Astrocyte (in vitro differentiated cells and primary cell): ENCODE data around the gene EDDM13. TPM values are rescaled to one million over a fixed set of nuclear protein-coding genes. Genes with fewer than 3 reads are reported as not detected.
"Not testable (repeated sequence)": the region's sequence is repeated elsewhere in the genome, so short reads cannot be mapped to it uniquely, and the experiment has no call there.

ENCODE experiments used
- DNase-seq: peaks from one replicate; pipeline ENCODE4 v3.0.0-alpha.2; 2010; ENCODE audit warnings: low read depth
- FAIRE-seq: peaks from 2 replicates; lab custom pipeline; 2011; peaks lifted over from hg19 to GRCh38; lab: Jason Lieb, UNC
- H2AFZ ChIP-seq: 2 replicates; pipeline ENCODE4 v1.6.0; 2012; ENCODE audit warnings: low read depth, low read length, inconsistent platforms
- H3K27ac ChIP-seq: 2 replicates; pipeline ENCODE4 v1.5.1; 2011; ENCODE audit warnings: low read depth, low read length, inconsistent platforms
- H3K27me3 ChIP-seq: 2 replicates; pipeline ENCODE4 v1.6.0; 2011; ENCODE audit warnings: low read length, inconsistent platforms; ENCODE audit not compliant: insufficient read depth
- H3K36me3 ChIP-seq: 2 replicates; pipeline ENCODE4 v1.5.1; 2011; ENCODE audit warnings: low read length, inconsistent platforms; ENCODE audit not compliant: insufficient read depth
- H3K4me1 ChIP-seq: 2 replicates; pipeline ENCODE4 v1.5.1; 2011; ENCODE audit warnings: low read length, inconsistent platforms; ENCODE audit not compliant: insufficient read depth
- H3K4me2 ChIP-seq: 2 replicates; pipeline ENCODE4 v1.6.0; 2012; ENCODE audit warnings: low read length, inconsistent platforms
- H3K4me3 ChIP-seq: 2 replicates; pipeline ENCODE4 v1.5.1; 2011; ENCODE audit warnings: low read depth, mild to moderate bottlenecking, low read length, inconsistent platforms; ENCODE audit not compliant: insufficient read depth
- H3K79me2 ChIP-seq: 2 replicates; pipeline ENCODE4 v1.6.0; 2012; ENCODE audit warnings: mild to moderate bottlenecking, low read length, inconsistent platforms; ENCODE audit not compliant: insufficient read depth
- H3K9ac ChIP-seq: 2 replicates; pipeline ENCODE4 v1.6.0; 2012; ENCODE audit warnings: mild to moderate bottlenecking, low read length, inconsistent platforms
- H3K9me3 ChIP-seq: 2 replicates; pipeline ENCODE4 v1.5.1; 2012; ENCODE audit warnings: low read depth, mild to moderate bottlenecking, low read length, inconsistent platforms; ENCODE audit not compliant: insufficient read depth
- H4K20me1 ChIP-seq: 2 replicates; pipeline ENCODE4 v1.6.0; 2012; ENCODE audit warnings: low read length, inconsistent platforms; ENCODE audit not compliant: insufficient read depth
- H3K27ac Mint-ChIP-seq: one replicate; pipeline ENCODE4 v1.8.0; 2021; ENCODE audit warnings: mild to moderate bottlenecking, mixed read lengths; ENCODE audit not compliant: unreplicated experiment
- H3K27me3 Mint-ChIP-seq: one replicate; pipeline ENCODE4 v1.8.0; 2021; ENCODE audit warnings: low read depth, mixed read lengths; ENCODE audit not compliant: unreplicated experiment
- H3K36me3 Mint-ChIP-seq: one replicate; pipeline ENCODE4 v1.8.0; 2021; ENCODE audit warnings: low read depth, mixed read lengths; ENCODE audit not compliant: unreplicated experiment
- H3K4me1 Mint-ChIP-seq: one replicate; pipeline ENCODE4 v1.8.0; 2021; ENCODE audit warnings: low read depth, mixed read lengths; ENCODE audit not compliant: unreplicated experiment
- H3K4me3 Mint-ChIP-seq: one replicate; pipeline ENCODE4 v1.8.0; 2021; ENCODE audit warnings: mild to moderate bottlenecking, moderate library complexity, mixed read lengths; ENCODE audit not compliant: unreplicated experiment
- H3K9me3 Mint-ChIP-seq: one replicate; pipeline ENCODE4 v1.8.0; 2021; ENCODE audit warnings: mild to moderate bottlenecking, mixed read lengths; ENCODE audit not compliant: unreplicated experiment
- CTCF ChIP-seq: IDR thresholded peaks from 2 replicates; pipeline ENCODE4 v1.5.1; 2011; ENCODE audit warnings: low read depth, mild to moderate bottlenecking, inconsistent platforms, low read length, moderate library complexity; ENCODE audit not compliant: insufficient read depth
- EZH2 ChIP-seq: IDR thresholded peaks from 2 replicates; pipeline ENCODE4 v1.6.1; 2012; ENCODE audit warnings: mild to moderate bottlenecking, low read length, inconsistent platforms; ENCODE audit not compliant: insufficient read depth
- total RNA-seq: library from RNA; stranded (reverse); gene quantifications from 2 replicates; pipeline ENCODE4 v1.2.1, GENCODE V29; 2021

EDDM13 gene
- total RNA-seq, 1 donor from 2014 or later: not detected

- Histone ChIP-seq H3K9me3 (no peaks in the 10 kb centered on the region), H3K9ac (no peak overlapping the region), H3K79me2 (no peaks in the 10 kb centered on the region), H4K20me1 (no peaks in the 10 kb centered on the region), H3K4me1 (no peaks in the 10 kb centered on the region), H3K4me3 (no peak overlapping the region), H3K36me3 (no peaks in the 10 kb centered on the region), H2AFZ (no peak overlapping the region), H3K27me3 (no peaks in the 10 kb centered on the region), H3K27ac (no peak overlapping the region), H3K4me2 (no peak overlapping the region)
- H3K27me3 Mint-ChIP-seq: no peaks in the 10 kb centered on the region
- H3K4me3 Mint-ChIP-seq: no peak overlapping the region
- H3K27ac Mint-ChIP-seq: no peak overlapping the region
- no peaks in the 10 kb centered on the region for H3K36me3 Mint-ChIP-seq
- TF ChIP-seq EZH2 (no peak), CTCF (no peak)
- DNase-seq (no peak), FAIRE-seq (no peak)
- no peaks in the 10 kb centered on the region for H3K4me1 Mint-ChIP-seq
- H3K9me3 Mint-ChIP-seq: peaks cover 8% of the 10 kb centered on the region
Measured at GRCh38 chr19:56332695-56333094, 60.1 kb downstream of the EDDM13 start.

GRCh38 chr19:56333506-56333905 is 61.0 kb downstream of the EDDM13 start:
- no peak overlapping the region for H3K4me3 ChIP-seq
- FAIRE-seq (no peak), DNase-seq (peak; percentile 16)
- TF ChIP-seq CTCF (peak; percentile 74), EZH2 (no peak)
- Mint-ChIP-seq H3K36me3 (no peaks in the 10 kb centered on the region), H3K4me3 (no peak overlapping the region), H3K27ac (no peak overlapping the region), H3K9me3 (peaks cover 8% of the 10 kb centered on the region), H3K4me1 (no peaks in the 10 kb centered on the region), H3K27me3 (no peaks in the 10 kb centered on the region)
- no peak overlapping the region for H3K9ac ChIP-seq
- H3K27me3 ChIP-seq: no peaks in the 10 kb centered on the region
- no peaks in the 10 kb centered on the region for H4K20me1 ChIP-seq
- no peak overlapping the region for H2AFZ ChIP-seq
- no peak overlapping the region for H3K27ac ChIP-seq
- no peak overlapping the region for H3K4me2 ChIP-seq
- H3K9me3 ChIP-seq: peaks cover 4% of the 10 kb centered on the region
- no peaks in the 10 kb centered on the region for H3K36me3 ChIP-seq
- H3K4me1 ChIP-seq: no peaks in the 10 kb centered on the region
- no peaks in the 10 kb centered on the region for H3K79me2 ChIP-seq

GRCh38 chr19:56335371-56335770 is 62.8 kb downstream of the EDDM13 start:
- H3K27me3 Mint-ChIP-seq, H3K27ac ChIP-seq, H4K20me1 ChIP-seq, H3K79me2 ChIP-seq, H2AFZ ChIP-seq, H3K4me2 ChIP-seq, H3K4me1 ChIP-seq, FAIRE-seq, DNase-seq, H3K4me3 Mint-ChIP-seq, H3K9ac ChIP-seq, H3K9me3 Mint-ChIP-seq, H3K36me3 Mint-ChIP-seq, H3K36me3 ChIP-seq, H3K27ac Mint-ChIP-seq, H3K27me3 ChIP-seq, H3K4me3 ChIP-seq, H3K4me1 Mint-ChIP-seq: not testable (repeated sequence)
- H3K9me3 ChIP-seq: peaks cover 11% of the 10 kb centered on the region

DNA sequence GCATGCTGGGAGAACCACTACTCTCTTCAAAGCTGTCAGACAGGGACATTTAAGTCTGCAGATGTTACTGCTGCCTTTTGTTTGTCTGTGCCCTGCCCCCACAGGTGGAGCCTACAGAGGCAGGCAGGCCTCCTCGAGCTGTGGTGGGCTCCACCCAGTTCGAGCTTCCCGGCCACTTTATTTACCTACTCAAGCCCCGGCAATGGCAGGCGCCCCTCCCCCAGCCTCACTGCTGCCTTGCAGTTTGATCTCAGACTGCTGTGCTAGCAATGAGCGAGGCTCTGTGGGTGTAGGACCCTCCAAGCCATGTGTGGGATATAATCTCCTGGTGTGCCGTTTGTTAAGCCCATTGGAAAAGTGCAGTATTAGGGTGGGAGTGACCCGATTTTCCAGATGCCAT is 64.5 kb downstream of the EDDM13 start:
- not testable (repeated sequence) for H3K9ac ChIP-seq, H3K4me1 ChIP-seq, H3K36me3 ChIP-seq, H3K4me3 ChIP-seq, H3K4me2 ChIP-seq, H3K79me2 ChIP-seq, H4K20me1 ChIP-seq, H3K27me3 Mint-ChIP-seq, FAIRE-seq, H3K27ac ChIP-seq, H3K36me3 Mint-ChIP-seq, DNase-seq, H3K4me1 Mint-ChIP-seq, H3K4me3 Mint-ChIP-seq, H3K9me3 Mint-ChIP-seq, H2AFZ ChIP-seq, H3K27me3 ChIP-seq, H3K27ac Mint-ChIP-seq
- peaks cover 11% of the 10 kb centered on the region for H3K9me3 ChIP-seq

- H3K36me3 Mint-ChIP-seq, H3K4me1 Mint-ChIP-seq, H3K36me3 ChIP-seq, H3K4me3 ChIP-seq, H3K27ac ChIP-seq, H3K79me2 ChIP-seq, H3K4me3 Mint-ChIP-seq, H4K20me1 ChIP-seq, H3K9ac ChIP-seq, H3K4me2 ChIP-seq, H3K27ac Mint-ChIP-seq, H2AFZ ChIP-seq, H3K27me3 Mint-ChIP-seq, H3K4me1 ChIP-seq, H3K27me3 ChIP-seq, DNase-seq, FAIRE-seq: not testable (repeated sequence)
- H3K9me3 Mint-ChIP-seq: peaks cover 17% of the 10 kb centered on the region
- H3K9me3 ChIP-seq: peaks cover 14% of the 10 kb centered on the region
Measured at GRCh38 chr19:56339031-56339430, 66.5 kb downstream of the EDDM13 start.
